Upper lobe of left lung (tissue), 6 donors: ENCODE data around the gene SYK. TPM values are rescaled to one million over a fixed set of nuclear protein-coding genes. Genes with fewer than 3 reads are reported as not detected.

Source experiments
- ATAC-seq, 2 donors: fragments of 200-7000 bp; cut with Tn5 transposase; one replicate each; pipeline ENCODE4 v1.9.1; 2022; ENCODE audit warnings: mild to moderate bottlenecking in 2 of 2, moderate library complexity in 2 of 2; ENCODE audit not compliant: low FRiP score in 2 of 2
- DNase-seq, 2 donors: peaks; one replicate each; pipeline ENCODE4 v3.0.0-alpha.2; 2019 to 2020
- H3K27ac ChIP-seq, 4 donors: fragments of 200-600 bp; sonication (generic); one replicate each; pipeline ENCODE4 v1.5.1; 2016 to 2019
- H3K27me3 ChIP-seq, 4 donors: fragments of 200-600 bp; sonication (generic); one replicate each; pipeline ENCODE4 v1.5.1; 2017 to 2019
- H3K36me3 ChIP-seq, 4 donors: fragments of 200-600 bp; sonication (generic); one replicate each; pipeline ENCODE4 v1.5.1; 2016 to 2019
- H3K4me1 ChIP-seq, 4 donors: fragments of 200-600 bp; sonication (generic); one replicate each; pipeline ENCODE4 v1.5.1; 2018 to 2019
- H3K4me3 ChIP-seq, 4 donors: fragments of 200-600 bp; sonication (generic); one replicate each; pipeline ENCODE4 v1.5.1; 2017 to 2019; ENCODE audit warnings: mild to moderate bottlenecking in 2 of 4, moderate library complexity in 1 of 4
- H3K9me3 ChIP-seq, 4 donors: fragments of 200-600 bp; sonication (generic); one replicate each; pipeline ENCODE4 v1.5.1; 2018 to 2019
- EP300 ChIP-seq, 4 donors: sonication (generic); formaldehyde crosslinking; IDR thresholded peaks; one replicate each; pipeline ENCODE4 v1.5.1; 2017; ENCODE audit warnings: antibody characterized with exemption in 4 of 4, control low read depth in 2 of 4
- POLR2A ChIP-seq, 4 donors: fragments of 450-650 bp; IDR thresholded peaks; one replicate each; pipeline ENCODE4 v1.5.1; 2016 to 2017; ENCODE audit warnings: antibody characterized with exemption in 4 of 4, mild to moderate bottlenecking in 2 of 4
- POLR2AphosphoS5 ChIP-seq, 2 donors: sonication (generic); formaldehyde crosslinking; IDR thresholded peaks; one replicate each; pipeline ENCODE4 v1.5.1; 2017; ENCODE audit warnings: antibody characterized with exemption in 2 of 2
- WGBS, 2 donors: methylation state at CpG; one replicate each; pipeline ENCODE4 v1.1.5; 2017 to 2018; 5-methylcytosine and 5-hydroxymethylcytosine counted together
- total RNA-seq, 6 donors: library from RNA; depleted of rRNA in 4 of 6; stranded (reverse); fragments of >200 nt in 4 of 6; gene quantifications; one replicate each; pipeline versions ENCODE4 v1.1.0 to v1.2.1, GENCODE V29; 2016 to 2021
- TF ChIP-seq, protein P1 (sequence below), 6 experiments: fragments of 450-650 bp in 4 of 6; fragments of 200-600 bp in 2 of 6; sonication (generic) in 2 of 6; IDR thresholded peaks; one replicate each; pipeline ENCODE4 v1.5.1; 2016 to 2019; ENCODE audit warnings: antibody characterized with exemption in 6 of 6
- donor health status: DM: no; HTN: no; CAD: no; lungs with moderate emphysema.
- donor health status: DM: no; HTN: yes; CAD: no; lungs with severe emphysema.

The SYK gene
- total RNA-seq, 6 donors from 2014 or later, result 35.3 to 91.6 (median 47.6) TPM

DNA sequence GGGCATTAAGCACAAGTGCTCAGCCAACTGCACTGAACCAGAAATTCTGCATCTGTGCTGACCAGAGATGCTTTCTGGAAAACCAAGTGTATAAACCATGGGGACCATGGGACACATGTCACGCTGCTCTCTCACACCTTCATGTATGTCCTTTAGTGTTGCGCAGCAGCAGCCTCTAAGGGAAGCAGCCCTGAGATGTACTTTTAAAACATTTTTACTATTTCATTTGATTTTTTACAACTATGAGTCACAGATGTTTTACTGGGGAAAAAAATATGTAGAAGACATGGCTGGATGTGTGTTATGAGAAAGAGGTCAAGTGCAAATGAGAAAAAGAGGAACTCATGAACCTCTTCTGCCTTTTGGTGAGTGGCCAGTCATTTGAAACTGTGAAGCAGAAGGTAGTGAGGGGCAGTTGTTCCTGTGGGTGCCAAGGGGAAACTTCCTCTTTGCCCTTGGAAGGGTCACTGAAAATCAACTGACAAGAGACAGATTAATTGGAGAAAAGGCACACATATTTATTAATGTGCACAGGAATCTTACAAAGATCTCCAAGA lies 31.4 kb upstream of the SYK start:
- H3K9me3 ChIP-seq, result peaks cover 0 to 9% (median 0%) of the 10 kb centered on the region in 4 donors
- DNase-seq (no peak), ATAC-seq (peak in 1 of 2 donors; percentile 56)
- no peaks in the 10 kb centered on the region for H3K4me1 ChIP-seq
- no peaks in the 10 kb centered on the region for H3K27me3 ChIP-seq
- no peak overlapping the region for H3K4me3 ChIP-seq
- H3K36me3 ChIP-seq, result no peaks in the 10 kb centered on the region
- TF ChIP-seq EP300 (IDR thresholded peaks at IDR 0.05), result no peak
- no peak for TF ChIP-seq POLR2A (IDR thresholded peaks at IDR 0.05)
- H3K27ac ChIP-seq, result no peak overlapping the region
- 94 to 96% methylated on average over 2 of the region's 2 CpGs for WGBS, 2 donors

DNA sequence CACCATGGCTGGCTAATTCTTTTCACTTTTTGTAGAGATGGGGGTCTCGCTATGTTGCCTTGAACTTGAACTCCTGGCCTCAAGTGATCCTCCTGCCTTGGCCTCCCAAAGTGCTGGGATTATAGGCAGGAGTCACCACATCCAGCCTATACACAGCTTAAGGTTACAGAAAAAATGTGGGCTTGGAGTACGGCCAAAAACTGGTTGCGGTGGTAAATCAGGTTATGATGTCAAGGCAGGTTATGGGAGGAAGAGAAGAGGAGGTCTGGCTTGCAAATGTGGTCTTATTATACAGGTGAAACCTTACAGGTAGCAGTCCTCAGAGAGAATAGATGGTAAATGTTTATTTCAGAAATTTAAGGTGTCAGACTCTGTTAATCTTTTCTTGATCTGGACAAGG lies 30.7 kb upstream of the SYK start:
- no peak for ATAC-seq
- DNase-seq, result no peak
- no peaks in the 10 kb centered on the region for H3K27me3 ChIP-seq
- H3K4me1 ChIP-seq, result no peaks in the 10 kb centered on the region
- peaks cover 0 to 9% (median 0%) of the 10 kb centered on the region in 4 donors for H3K9me3 ChIP-seq
- H3K36me3 ChIP-seq, result no peaks in the 10 kb centered on the region
- no peak for TF ChIP-seq EP300 (IDR thresholded peaks at IDR 0.05)
- no peak for TF ChIP-seq POLR2AphosphoS5 (IDR thresholded peaks at IDR 0.05)
- no peak for TF ChIP-seq POLR2A (IDR thresholded peaks at IDR 0.05)
- TF ChIP-seq, protein P1, sequence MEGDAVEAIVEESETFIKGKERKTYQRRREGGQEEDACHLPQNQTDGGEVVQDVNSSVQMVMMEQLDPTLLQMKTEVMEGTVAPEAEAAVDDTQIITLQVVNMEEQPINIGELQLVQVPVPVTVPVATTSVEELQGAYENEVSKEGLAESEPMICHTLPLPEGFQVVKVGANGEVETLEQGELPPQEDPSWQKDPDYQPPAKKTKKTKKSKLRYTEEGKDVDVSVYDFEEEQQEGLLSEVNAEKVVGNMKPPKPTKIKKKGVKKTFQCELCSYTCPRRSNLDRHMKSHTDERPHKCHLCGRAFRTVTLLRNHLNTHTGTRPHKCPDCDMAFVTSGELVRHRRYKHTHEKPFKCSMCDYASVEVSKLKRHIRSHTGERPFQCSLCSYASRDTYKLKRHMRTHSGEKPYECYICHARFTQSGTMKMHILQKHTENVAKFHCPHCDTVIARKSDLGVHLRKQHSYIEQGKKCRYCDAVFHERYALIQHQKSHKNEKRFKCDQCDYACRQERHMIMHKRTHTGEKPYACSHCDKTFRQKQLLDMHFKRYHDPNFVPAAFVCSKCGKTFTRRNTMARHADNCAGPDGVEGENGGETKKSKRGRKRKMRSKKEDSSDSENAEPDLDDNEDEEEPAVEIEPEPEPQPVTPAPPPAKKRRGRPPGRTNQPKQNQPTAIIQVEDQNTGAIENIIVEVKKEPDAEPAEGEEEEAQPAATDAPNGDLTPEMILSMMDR (IDR thresholded peaks at IDR 0.05), result no peak
- H3K27ac ChIP-seq, result no peak overlapping the region
- WGBS, 2 donors, result 70 to 75% methylated on average over 3 of the region's 3 CpGs
- H3K4me3 ChIP-seq, result no peak overlapping the region

DNA sequence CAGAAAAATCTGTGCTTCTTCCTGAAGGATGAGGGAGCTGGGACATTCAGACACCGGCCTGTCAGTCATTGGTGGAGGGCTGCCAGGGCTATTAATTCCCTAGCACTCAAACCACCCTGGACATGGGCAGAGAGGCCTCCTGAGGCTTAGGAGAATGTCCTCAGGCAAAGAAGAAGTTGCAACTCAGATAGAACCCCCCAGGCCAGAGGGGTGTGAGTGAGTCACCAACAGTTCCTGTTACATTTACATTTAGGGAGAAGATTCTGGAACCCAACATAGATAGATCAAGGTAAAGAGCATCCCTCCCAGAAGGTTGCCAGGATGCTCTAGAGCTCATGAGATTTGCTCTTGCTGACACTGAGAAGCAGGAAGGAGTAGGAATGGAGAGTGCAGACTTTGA lies 29.2 kb upstream of the SYK start:
- ATAC-seq, result peak in 1 of 2 donors; percentile 26

DNA sequence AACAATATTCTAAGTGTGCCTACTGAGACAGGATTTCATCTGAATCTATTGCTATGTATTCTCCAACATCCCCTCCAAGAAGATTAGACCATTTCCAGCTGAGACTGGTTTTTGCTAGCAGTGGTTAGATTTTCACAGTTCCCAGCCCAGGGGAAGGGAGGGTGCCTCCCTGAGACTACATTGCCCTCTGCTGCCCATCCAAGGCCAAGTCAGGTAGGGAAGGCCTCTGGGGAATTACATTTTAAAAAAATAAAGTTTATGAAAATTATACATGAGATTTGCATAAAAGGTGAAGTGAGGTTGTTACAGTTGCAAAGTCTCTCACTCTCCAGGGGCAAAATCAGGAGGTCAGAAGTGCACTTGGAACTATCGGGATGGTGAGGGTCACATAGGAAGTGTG lies 28.0 kb upstream of the SYK start:
- Histone ChIP-seq H3K36me3 (no peaks in the 10 kb centered on the region), H3K27me3 (no peaks in the 10 kb centered on the region), H3K27ac (no peak overlapping the region), H3K4me1 (no peaks in the 10 kb centered on the region), H3K9me3 (no peaks in the 10 kb centered on the region), H3K4me3 (no peak overlapping the region)
- ATAC-seq (no peak), DNase-seq (no peak)
- 81 to 95% methylated on average over 1 of the region's 1 CpG for WGBS, 2 donors
- TF ChIP-seq, protein P1 (IDR thresholded peaks at IDR 0.05), result peak in 2 of 6 experiments; percentile 11 to 13
- no peak for TF ChIP-seq POLR2A (IDR thresholded peaks at IDR 0.05)

More for the DNA sequence above, 29.2 kb upstream of the SYK start:
- Histone ChIP-seq H3K27me3 (no peaks in the 10 kb centered on the region), H3K4me1 (no peaks in the 10 kb centered on the region), H3K36me3 (no peaks in the 10 kb centered on the region), H3K4me3 (no peak overlapping the region), H3K9me3 (peaks cover 0 to 4% (median 0%) of the 10 kb centered on the region in 4 donors), H3K27ac (no peak overlapping the region)
- 92% methylated on average over 1 of the region's 1 CpG; no CpG with 5 or more reads in 1 of the 2 donors for WGBS, 2 donors
- peak in 1 of 2 donors; percentile 28 for DNase-seq
- TF ChIP-seq POLR2A (IDR thresholded peaks at IDR 0.05), result no peak
- TF ChIP-seq POLR2AphosphoS5 (IDR thresholded peaks at IDR 0.05), result no peak
- no peak for TF ChIP-seq EP300 (IDR thresholded peaks at IDR 0.05)

DNA sequence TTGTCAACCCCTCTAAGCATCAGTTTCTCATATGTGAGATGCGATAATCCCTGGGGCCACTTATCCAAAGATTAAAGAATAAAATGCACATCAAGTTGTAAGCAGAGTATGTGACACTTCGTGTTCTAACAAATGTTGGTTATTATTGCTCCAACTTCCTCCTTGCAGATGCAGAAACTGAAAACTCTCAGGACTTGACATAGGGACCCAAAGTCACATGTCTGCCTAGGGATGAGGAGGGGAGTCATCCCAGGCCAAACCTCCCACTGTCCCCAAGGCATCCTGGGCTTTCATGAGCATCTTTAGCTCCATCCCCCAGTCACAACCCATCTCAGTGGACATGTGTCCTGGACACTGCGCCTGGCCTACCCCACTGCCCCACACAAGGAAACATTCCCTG lies 27.5 kb upstream of the SYK start:
- Histone ChIP-seq H3K4me1 (no peaks in the 10 kb centered on the region), H3K9me3 (no peaks in the 10 kb centered on the region), H3K27me3 (no peaks in the 10 kb centered on the region), H3K36me3 (no peaks in the 10 kb centered on the region), H3K27ac (no peak overlapping the region), H3K4me3 (no peak overlapping the region)
- TF ChIP-seq POLR2AphosphoS5 (IDR thresholded peaks at IDR 0.05), result no peak
- TF ChIP-seq, protein P1 (IDR thresholded peaks at IDR 0.05), result no peak
- no peak for TF ChIP-seq POLR2A (IDR thresholded peaks at IDR 0.05)
- TF ChIP-seq EP300 (IDR thresholded peaks at IDR 0.05), result no peak
- WGBS, 2 donors, result 75 to 80% methylated on average over 3 of the region's 3 CpGs
- DNase-seq (no peak), ATAC-seq (no peak)

DNA sequence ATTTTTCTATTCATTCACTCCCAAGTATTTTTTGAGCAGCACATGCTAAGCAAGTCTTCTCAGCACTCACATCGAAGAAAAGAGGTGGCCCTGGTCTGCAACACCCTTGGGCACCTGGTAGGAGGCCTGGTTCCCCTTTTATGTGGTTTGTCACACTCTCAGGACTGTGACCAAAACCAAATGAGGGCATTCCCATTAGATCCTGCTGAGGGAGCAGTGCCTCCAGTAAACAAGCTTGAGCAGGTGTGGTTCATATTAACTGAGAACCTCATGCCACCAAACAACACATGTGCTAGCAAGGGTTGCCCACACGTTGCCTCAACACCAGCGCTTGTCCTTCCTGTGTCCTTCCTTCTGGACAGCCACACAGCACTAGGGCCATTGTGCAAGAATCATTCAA lies 26.9 kb upstream of the SYK start:
- no peaks in the 10 kb centered on the region for H3K4me1 ChIP-seq
- H3K27ac ChIP-seq, result no peak overlapping the region
- no peaks in the 10 kb centered on the region for H3K9me3 ChIP-seq
- DNase-seq (peak in 1 of 2 donors; percentile 41), ATAC-seq (peak; percentile 38 to 52)
- 44 to 53% methylated on average over 3 of the region's 3 CpGs for WGBS, 2 donors
- H3K36me3 ChIP-seq, result no peaks in the 10 kb centered on the region
- TF ChIP-seq POLR2A (IDR thresholded peaks at IDR 0.05), result no peak
- no peak for TF ChIP-seq POLR2AphosphoS5 (IDR thresholded peaks at IDR 0.05)
- no peak overlapping the region for H3K4me3 ChIP-seq
- H3K27me3 ChIP-seq, result no peaks in the 10 kb centered on the region
